Esophagus muscularis mucosa (tissue), 3 donors: ENCODE results near the gene KLHL30.

ENCODE experiments used
- POLR2A ChIP-seq: fragments of 450-650 bp; IDR thresholded peaks from one replicate; pipeline ENCODE4 v1.6.1; 2017; ENCODE audit warnings: antibody characterized with exemption, moderate library complexity, mild to moderate bottlenecking, low read depth
- TF ChIP-seq, protein P1 (sequence below), 3 experiments: fragments of 200-600 bp in 2 of 3; fragments of 450-650 bp in 1 of 3; sonication (generic) in 2 of 3; IDR thresholded peaks; one replicate each; pipeline ENCODE4 v1.5.1; 2017 to 2019; ENCODE audit warnings: antibody characterized with exemption in 3 of 3, mild to moderate bottlenecking in 2 of 3, moderate library complexity in 1 of 3

DNA sequence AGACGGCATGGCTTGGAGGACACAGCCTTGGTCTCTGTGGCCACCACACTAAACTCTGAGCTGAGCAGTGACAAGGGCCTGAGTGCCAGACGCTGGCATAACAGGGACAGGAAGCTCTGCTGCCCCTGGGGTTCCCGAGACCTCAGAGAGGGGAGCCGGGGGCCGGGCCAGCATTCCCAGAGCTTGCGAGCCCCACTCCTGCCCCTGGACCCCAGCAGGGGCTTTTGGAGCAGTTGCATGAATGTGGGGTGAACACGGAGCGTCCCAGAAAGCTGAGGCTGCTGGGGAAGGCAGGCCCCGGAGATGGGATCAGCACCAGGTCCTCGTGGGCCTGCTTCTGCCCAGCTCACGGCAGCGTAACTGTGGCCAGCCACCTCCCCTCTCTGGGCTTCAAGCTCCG, 12.7 kb downstream of the KLHL30 start:
- TF ChIP-seq, protein P1, sequence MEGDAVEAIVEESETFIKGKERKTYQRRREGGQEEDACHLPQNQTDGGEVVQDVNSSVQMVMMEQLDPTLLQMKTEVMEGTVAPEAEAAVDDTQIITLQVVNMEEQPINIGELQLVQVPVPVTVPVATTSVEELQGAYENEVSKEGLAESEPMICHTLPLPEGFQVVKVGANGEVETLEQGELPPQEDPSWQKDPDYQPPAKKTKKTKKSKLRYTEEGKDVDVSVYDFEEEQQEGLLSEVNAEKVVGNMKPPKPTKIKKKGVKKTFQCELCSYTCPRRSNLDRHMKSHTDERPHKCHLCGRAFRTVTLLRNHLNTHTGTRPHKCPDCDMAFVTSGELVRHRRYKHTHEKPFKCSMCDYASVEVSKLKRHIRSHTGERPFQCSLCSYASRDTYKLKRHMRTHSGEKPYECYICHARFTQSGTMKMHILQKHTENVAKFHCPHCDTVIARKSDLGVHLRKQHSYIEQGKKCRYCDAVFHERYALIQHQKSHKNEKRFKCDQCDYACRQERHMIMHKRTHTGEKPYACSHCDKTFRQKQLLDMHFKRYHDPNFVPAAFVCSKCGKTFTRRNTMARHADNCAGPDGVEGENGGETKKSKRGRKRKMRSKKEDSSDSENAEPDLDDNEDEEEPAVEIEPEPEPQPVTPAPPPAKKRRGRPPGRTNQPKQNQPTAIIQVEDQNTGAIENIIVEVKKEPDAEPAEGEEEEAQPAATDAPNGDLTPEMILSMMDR (IDR thresholded peaks at IDR 0.05) = no peak
- TF ChIP-seq POLR2A = no peak
